ENCODE results near the gene GLB1L3. TPM values are rescaled to one million over a fixed set of nuclear protein-coding genes. Genes with fewer than 3 reads are reported as not detected.

GLB1L3 gene
- total and polyA plus RNA-seq, 2 of the 4 experiments (the other 2 are of a cell fraction) = not detected

DNA sequence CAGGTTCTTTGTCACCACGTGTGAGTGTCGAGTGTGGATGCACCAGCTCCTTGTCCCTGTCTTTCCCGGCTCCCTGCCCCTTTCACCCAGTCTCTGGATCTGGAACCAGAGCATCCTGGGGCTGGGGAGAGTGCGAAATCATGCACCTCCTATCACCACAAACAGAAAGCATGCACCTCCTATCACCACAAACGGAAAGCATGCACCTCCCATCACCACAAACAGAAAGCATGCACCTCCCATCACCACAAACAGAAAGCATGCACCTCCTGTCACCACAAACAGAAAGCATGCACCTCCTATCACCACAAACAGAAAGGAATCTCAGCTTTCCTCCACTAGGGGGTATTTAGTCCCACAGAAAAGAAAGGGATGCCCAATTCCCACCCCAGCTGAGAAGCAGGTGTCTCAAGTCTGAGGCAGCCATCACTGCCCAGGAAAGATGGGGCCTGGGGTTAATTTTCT is 5.9 kb upstream of the GLB1L3 start:
- Histone ChIP-seq H2AFZ (replicated peaks; ENCODE audit: low read length, poor library complexity) (no peak overlapping the region), H3K27ac (ENCODE audit: insufficient read depth, low read length) (no peak overlapping the region), H4K91ac (ENCODE audit: insufficient read depth, low read depth, low read length) (no peak overlapping the region), H3K79me1 (ENCODE audit: low read depth in 1 of 2, low read length in 2 of 2) (no peaks in the 10 kb centered on the region), H3K9ac (ENCODE audit: low read depth, low read length) (no peak overlapping the region), H2BK5ac (ENCODE audit: low read depth, low read length, poor library complexity, severe bottlenecking) (no peak overlapping the region), H3K9me3 (ENCODE audit: control insufficient read depth, insufficient read depth, low read length) (no peaks in the 10 kb centered on the region), H3K4ac (ENCODE audit: low read depth, low read length) (no peak overlapping the region), H3K14ac (replicated peaks; ENCODE audit: low read depth, low read length) (no peak overlapping the region), H4K20me1 (ENCODE audit: insufficient read depth, low read length) (no peaks in the 10 kb centered on the region; the same call in 1 of the 2 replicates), H2BK15ac (ENCODE audit: low read depth, low read length) (no peak overlapping the region), H4K5ac (ENCODE audit: low read depth, low read length) (no peak overlapping the region), H3K4me2 (ENCODE audit: low read depth, low read length) (no peak overlapping the region), H3K4me3 (ENCODE audit: insufficient read depth, low read depth, low read length) (no peak overlapping the region), H3K36me3 (ENCODE audit: control insufficient read depth, insufficient read depth, low read length) (no peaks in the 10 kb centered on the region), H2BK20ac (ENCODE audit: low read depth, low read length) (no peak overlapping the region), H2AK5ac (ENCODE audit: low read depth, low read length) (no peak overlapping the region), H3K9me1 (ENCODE audit: insufficient read depth, low read length) (no peaks in the 10 kb centered on the region), H2BK120ac (ENCODE audit: low read depth, low read length) (no peak overlapping the region), H3K4me1 (ENCODE audit: control insufficient read depth, insufficient read depth, low read length) (peaks cover 4% of the 10 kb centered on the region), H2AK9ac (replicated peaks; ENCODE audit: low read depth, low read length, poor library complexity) (no peak overlapping the region), H3K23ac (ENCODE audit: low read depth, low read length) (no peak overlapping the region), H3K27me3 (ENCODE audit: control insufficient read depth, insufficient read depth, low read length) (peaks cover 35% of the 10 kb centered on the region), H4K8ac (ENCODE audit: low read depth in 2 of 2, low read length in 2 of 2) (no peak overlapping the region), H3K18ac (ENCODE audit: low read depth, low read length) (no peak overlapping the region), H3K56ac (ENCODE audit: extremely low read depth, insufficient read depth, low read length) (no peak overlapping the region)
- ATAC-seq (ENCODE audit: low read depth) = no peak
- WGBS, 2 experiments (ENCODE audit: extremely low coverage in 2 of 2, insufficient read length in 1 of 2) = no CpG with 5 or more reads among the region's 5 CpGs
- BruUV-seq (replicated peaks) = no TSS peak
- ChIA-PET POLR2A (ENCODE audit: unreplicated experiment) (no interaction called here), CTCF (no interaction called here)
- TF ChIP-seq RAD21 (IDR thresholded peaks at IDR 0.05; ENCODE audit: low read length) (no peak), RCOR1 (IDR thresholded peaks at IDR 0.05; ENCODE audit: insufficient replicate concordance, low read length) (no peak), POLR2A (IDR thresholded peaks at IDR 0.05; ENCODE audit: low read depth, low read length) (no peak), CHD1 (IDR thresholded peaks at IDR 0.05; ENCODE audit: low read depth, low read length) (no peak)
- intact Hi-C loops (cut with micrococcal nuclease) (no loop called here), dilution Hi-C loops (cut with HindIII; ENCODE audit: low sequenced_read_pairs, unreplicated experiment) (no loop called here), in situ Hi-C loops (cut with MboI; ENCODE audit: low sequenced_read_pairs) (no loop called here)
- DNase-seq = no peak

All from IMR-90 (cell line).